ENCODE results near the gene FAM200C.

GRCh38 chr5:160387445-160387844 lies 12.4 kb downstream of the FAM200C start:
- no peak for TF ChIP-seq POLR2AphosphoS5 (IDR thresholded peaks at IDR 0.05)
- TF ChIP-seq POLR2A (IDR thresholded peaks at IDR 0.05): no peak
- TF ChIP-seq CTCF (IDR thresholded peaks at IDR 0.05): no peak

All from sigmoid colon (tissue), 4 donors.